Liver (tissue), 9 donors: ENCODE data around the gene SEZ6L. TPM values are rescaled to one million over a fixed set of nuclear protein-coding genes. Genes with fewer than 3 reads are reported as not detected.

Experiments used
- DNase-seq: peaks from one replicate; pipeline ENCODE4 v3.0.0-alpha.2; 2017; ENCODE audit warnings: low spot score
- H3K27ac ChIP-seq, 2 donors: one replicate each; pipeline ENCODE4 v1.7.0; 2013; ENCODE audit warnings: inconsistent platforms in 2 of 2, low read length in 2 of 2, control low read depth in 1 of 2, low read depth in 1 of 2, mild to moderate bottlenecking in 1 of 2
- H3K27me3 ChIP-seq, 4 donors: one replicate each; pipeline versions ENCODE4 v1.6.1 to v1.7.0; 2013; ENCODE audit warnings: low read length in 3 of 4, inconsistent platforms in 1 of 4, mild to moderate bottlenecking in 1 of 4, moderate library complexity in 1 of 4; ENCODE audit not compliant: control insufficient read depth in 4 of 4, insufficient read depth in 4 of 4
- H3K36me3 ChIP-seq, 4 donors: one replicate each; pipeline versions ENCODE4 v1.6.1 to v1.7.0; 2013; ENCODE audit warnings: low read length in 3 of 4, mild to moderate bottlenecking in 3 of 4, low read depth in 1 of 4, moderate library complexity in 1 of 4; ENCODE audit not compliant: control insufficient read depth in 4 of 4, insufficient read depth in 3 of 4
- H3K4me1 ChIP-seq, 4 donors: one replicate each; pipeline versions ENCODE4 v1.6.1 to v1.7.0; 2013; ENCODE audit warnings: low read length in 3 of 4, mild to moderate bottlenecking in 3 of 4, moderate library complexity in 1 of 4; ENCODE audit not compliant: control insufficient read depth in 4 of 4, insufficient read depth in 4 of 4
- H3K4me3 ChIP-seq, 3 donors: one replicate each; pipeline versions ENCODE4 v1.6.1 to v1.7.0; 2013; ENCODE audit warnings: low read length in 3 of 3, control low read depth in 1 of 3, low read depth in 1 of 3, mild to moderate bottlenecking in 1 of 3
- H3K9ac ChIP-seq, 2 donors: one replicate each; pipeline ENCODE4 v1.7.0; 2013; ENCODE audit warnings: low read length in 2 of 2, mild to moderate bottlenecking in 2 of 2, moderate library complexity in 2 of 2, control low read depth in 1 of 2, low read depth in 1 of 2
- H3K9me3 ChIP-seq, 4 donors: one replicate each; pipeline versions ENCODE4 v1.6.1 to v1.7.0; 2013; ENCODE audit warnings: low read length in 3 of 4; ENCODE audit not compliant: control insufficient read depth in 4 of 4
- FOXA1 ChIP-seq: IDR thresholded peaks from 2 replicates; pipeline ENCODE4 v1.6.1; 2016; ENCODE audit warnings: antibody characterized with exemption
- FOXA2 ChIP-seq: IDR thresholded peaks from 2 replicates; pipeline ENCODE4 v1.6.1; 2016; ENCODE audit warnings: antibody characterized with exemption
- GABPA ChIP-seq, 2 donors: IDR thresholded peaks in 1 of 2; conservative IDR thresholded peaks in 1 of 2; 2 replicates each; pipeline ENCODE4 v1.6.1; 2016; ENCODE audit warnings: antibody characterized with exemption in 2 of 2, mild to moderate bottlenecking in 1 of 2, moderate library complexity in 1 of 2
- HNF4A ChIP-seq, 2 donors: conservative IDR thresholded peaks; 2 replicates each; pipeline ENCODE4 v1.6.1; 2016; ENCODE audit warnings: antibody characterized with exemption in 2 of 2, mild to moderate bottlenecking in 2 of 2
- HNF4G ChIP-seq: IDR thresholded peaks from 2 replicates; pipeline ENCODE4 v1.6.1; 2016; ENCODE audit warnings: antibody characterized with exemption
- JUND ChIP-seq, 2 donors: IDR thresholded peaks; 2 replicates each; pipeline ENCODE4 v1.6.1; 2016; ENCODE audit warnings: antibody characterized with exemption in 2 of 2
- NR2F2 ChIP-seq: IDR thresholded peaks from 2 replicates; pipeline ENCODE4 v1.6.1; 2016; ENCODE audit warnings: antibody characterized with exemption
- RAD21 ChIP-seq, 2 donors: IDR thresholded peaks; 2 replicates each; pipeline ENCODE4 v1.6.1; 2016; ENCODE audit warnings: antibody characterized with exemption in 2 of 2, mild to moderate bottlenecking in 2 of 2
- REST ChIP-seq: IDR thresholded peaks from 2 replicates; pipeline ENCODE4 v1.6.1; 2016; ENCODE audit warnings: antibody characterized with exemption, mild to moderate bottlenecking
- RXRA ChIP-seq, 2 donors: IDR thresholded peaks; 2 replicates each; pipeline ENCODE4 v1.6.1; 2017 to 2018; ENCODE audit warnings: antibody characterized with exemption in 2 of 2, mild to moderate bottlenecking in 1 of 2
- SP1 ChIP-seq: IDR thresholded peaks from 2 replicates; pipeline ENCODE4 v1.6.1; 2018; ENCODE audit warnings: antibody characterized with exemption, mild to moderate bottlenecking
- TAF1 ChIP-seq: conservative IDR thresholded peaks from 2 replicates; pipeline ENCODE4 v1.6.1; 2016; ENCODE audit warnings: antibody characterized with exemption, mild to moderate bottlenecking
- YY1 ChIP-seq: IDR thresholded peaks from 2 replicates; pipeline ENCODE4 v1.6.1; 2016; ENCODE audit warnings: antibody characterized with exemption, mild to moderate bottlenecking
- ZBTB33 ChIP-seq: IDR thresholded peaks from 2 replicates; pipeline ENCODE4 v1.6.1; 2016; ENCODE audit warnings: antibody characterized with exemption
- WGBS: extraction: QIAGEN DNeasy Blood & Tissue Kit; methylation state at CpG from one replicate; pipeline ENCODE4 v1.1.7; 2013; 5-methylcytosine and 5-hydroxymethylcytosine counted together
- polyA plus RNA-seq, 2 donors: library from polyadenylated mRNA; stranded (reverse) in 1 of 2; unstranded in 1 of 2; fragments of 200-250 nt in 1 of 2; fragments of >200 nt in 1 of 2; fragmentation: Nextera tagmentation in 1 of 2; extraction: Ambion mirVana in 1 of 2; gene quantifications; one replicate each; pipeline versions ENCODE4 v1.2.1 to v1.2.3, GENCODE V29; 2013 to 2015
- total RNA-seq, 2 donors: library from RNA; depleted of rRNA; stranded (reverse); fragments of >200 nt; gene quantifications; one replicate each; pipeline ENCODE4 v1.2.3, GENCODE V29; 2014
- TF ChIP-seq, protein P1 (sequence below): fragments of 150-350 bp; IDR thresholded peaks from 2 replicates; pipeline ENCODE4 v1.5.1; 2017; ENCODE audit warnings: improper control_type of control experiment, low read depth, low read length; ENCODE audit not compliant: missing input control
- TF ChIP-seq, protein P2 (sequence below): IDR thresholded peaks from 2 replicates; pipeline ENCODE4 v1.6.1; 2016; ENCODE audit warnings: antibody characterized with exemption
- TF ChIP-seq, protein P3 (sequence below): IDR thresholded peaks from 2 replicates; pipeline ENCODE4 v1.6.1; 2016; ENCODE audit warnings: antibody characterized with exemption
- donor health status: healthy.
- donor health status: healthy.
- donor health status: healthy.
- donor health status: healthy.
- donor health status: healthy.

Gene SEZ6L
- total and polyA plus RNA-seq, 4 donors, result under 0.01 to 0.70 (median 0.08) TPM; not detected in 1

DNA sequence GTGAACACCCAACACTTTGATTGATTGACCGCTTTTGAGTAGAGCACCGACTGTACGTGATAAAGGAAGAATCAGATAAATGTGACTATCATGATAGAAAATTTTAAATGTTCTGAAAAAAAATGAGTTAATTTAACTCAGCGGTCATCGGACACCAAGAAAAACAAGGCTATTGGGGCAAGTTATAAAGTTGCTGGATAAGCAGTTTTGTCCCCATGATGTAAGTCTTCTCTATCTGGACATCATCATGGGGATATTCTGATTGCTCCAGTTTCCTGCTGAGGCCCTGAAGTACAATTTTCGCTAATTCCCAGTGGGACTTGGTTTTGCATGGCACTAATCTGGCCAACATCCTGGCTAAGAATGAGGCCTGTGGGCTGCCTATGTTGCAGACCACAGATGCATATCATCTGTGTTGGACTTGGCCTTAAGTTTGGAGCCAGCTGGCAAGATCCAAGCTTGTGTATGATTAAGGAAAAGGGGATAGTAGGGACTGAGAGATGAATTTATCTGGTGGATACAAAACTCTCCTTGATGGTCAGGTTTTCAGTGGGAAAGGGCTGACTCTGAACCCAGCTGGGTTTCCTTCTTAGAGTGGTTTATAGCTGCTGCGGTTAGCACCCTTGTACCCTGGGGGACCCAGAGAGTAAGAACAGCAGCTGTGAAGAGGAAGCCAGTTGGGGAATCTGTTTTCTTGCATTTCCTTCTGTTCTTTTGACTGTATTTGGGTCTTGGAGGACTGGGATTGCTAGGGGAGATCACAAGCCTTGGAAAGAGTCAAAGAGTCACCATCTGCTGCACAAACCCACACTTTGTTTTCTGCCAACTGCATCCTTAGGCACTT is 118.3 kb downstream of the SEZ6L start (continued):
- TF ChIP-seq, protein P1, sequence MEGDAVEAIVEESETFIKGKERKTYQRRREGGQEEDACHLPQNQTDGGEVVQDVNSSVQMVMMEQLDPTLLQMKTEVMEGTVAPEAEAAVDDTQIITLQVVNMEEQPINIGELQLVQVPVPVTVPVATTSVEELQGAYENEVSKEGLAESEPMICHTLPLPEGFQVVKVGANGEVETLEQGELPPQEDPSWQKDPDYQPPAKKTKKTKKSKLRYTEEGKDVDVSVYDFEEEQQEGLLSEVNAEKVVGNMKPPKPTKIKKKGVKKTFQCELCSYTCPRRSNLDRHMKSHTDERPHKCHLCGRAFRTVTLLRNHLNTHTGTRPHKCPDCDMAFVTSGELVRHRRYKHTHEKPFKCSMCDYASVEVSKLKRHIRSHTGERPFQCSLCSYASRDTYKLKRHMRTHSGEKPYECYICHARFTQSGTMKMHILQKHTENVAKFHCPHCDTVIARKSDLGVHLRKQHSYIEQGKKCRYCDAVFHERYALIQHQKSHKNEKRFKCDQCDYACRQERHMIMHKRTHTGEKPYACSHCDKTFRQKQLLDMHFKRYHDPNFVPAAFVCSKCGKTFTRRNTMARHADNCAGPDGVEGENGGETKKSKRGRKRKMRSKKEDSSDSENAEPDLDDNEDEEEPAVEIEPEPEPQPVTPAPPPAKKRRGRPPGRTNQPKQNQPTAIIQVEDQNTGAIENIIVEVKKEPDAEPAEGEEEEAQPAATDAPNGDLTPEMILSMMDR, result no peak

GRCh38 chr22:26289611-26290101 is 120.4 kb downstream of the SEZ6L start:
- no peak overlapping the region for H3K4me3 ChIP-seq
- H3K4me1 ChIP-seq, result no peaks in the 10 kb centered on the region
- H3K27ac ChIP-seq, result no peak overlapping the region
- TF ChIP-seq FOXA1 (no peak), HNF4G (no peak), SP1 (no peak), YY1 (no peak), NR2F2 (no peak), RAD21 (IDR thresholded peaks at IDR 0.05) (no peak), REST (no peak), GABPA (IDR thresholded peaks at IDR 0.05 in 1 of 2, conservative IDR thresholded peaks at IDR 0.05 in 1 of 2) (no peak), RXRA (IDR thresholded peaks at IDR 0.05) (no peak), JUND (IDR thresholded peaks at IDR 0.05) (no peak), FOXA2 (no peak), HNF4A (conservative IDR thresholded peaks at IDR 0.05) (no peak), ZBTB33 (no peak), TAF1 (no peak)
- TF ChIP-seq, protein P1, result no peak
- TF ChIP-seq, protein P2, sequence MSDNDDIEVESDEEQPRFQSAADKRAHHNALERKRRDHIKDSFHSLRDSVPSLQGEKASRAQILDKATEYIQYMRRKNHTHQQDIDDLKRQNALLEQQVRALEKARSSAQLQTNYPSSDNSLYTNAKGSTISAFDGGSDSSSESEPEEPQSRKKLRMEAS, result no peak
- TF ChIP-seq, protein P3, sequence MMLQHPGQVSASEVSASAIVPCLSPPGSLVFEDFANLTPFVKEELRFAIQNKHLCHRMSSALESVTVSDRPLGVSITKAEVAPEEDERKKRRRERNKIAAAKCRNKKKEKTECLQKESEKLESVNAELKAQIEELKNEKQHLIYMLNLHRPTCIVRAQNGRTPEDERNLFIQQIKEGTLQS, result no peak
- peaks cover 0 to 6% (median 4%) of the 10 kb centered on the region in 4 donors for H3K27me3 ChIP-seq
- no peaks in the 10 kb centered on the region for H3K9me3 ChIP-seq
- no peaks in the 10 kb centered on the region for H3K36me3 ChIP-seq
- DNase-seq, result no peak
- no peak overlapping the region for H3K9ac ChIP-seq
- 75% methylated on average over 13 of the region's 13 CpGs for WGBS
